Bone marrow (tissue), 2 donors: ENCODE results near the gene RASA2.
A peak's percentile ranks its signal among the peaks of the same experiment; 100 is the strongest.
"Not testable (repeated sequence)": the region's sequence is repeated elsewhere in the genome, so short reads cannot be mapped to it uniquely, and the experiment has no call there.

Experiments used
- DNase-seq, 2 donors: peaks; one replicate each; lab custom pipeline; 2025; lab: John Stamatoyannopoulos, UW

The RASA2 gene

DNA sequence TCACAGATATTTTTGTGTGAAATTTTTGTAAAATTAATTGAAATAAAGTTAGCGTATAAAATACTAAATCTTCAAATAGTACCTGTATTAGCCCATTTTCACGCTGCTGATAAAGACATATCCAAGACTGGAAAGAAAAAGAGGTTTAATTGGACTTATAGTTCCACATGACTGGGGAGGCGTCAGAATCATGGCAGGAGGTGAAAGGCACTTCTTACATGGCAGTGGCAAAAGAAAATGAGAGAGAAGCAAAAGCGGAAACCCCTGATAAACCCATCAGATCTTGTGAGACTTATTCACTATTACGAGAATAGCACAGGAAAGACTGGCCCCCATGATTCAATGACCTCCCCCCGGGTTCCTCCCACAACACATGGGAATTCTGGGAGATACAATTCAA is 49.2 kb downstream of the RASA2 start:
- not testable (repeated sequence) for DNase-seq

GRCh38 chr3:141537856-141538255 is 51.0 kb downstream of the RASA2 start:
- DNase-seq: no peak

DNA sequence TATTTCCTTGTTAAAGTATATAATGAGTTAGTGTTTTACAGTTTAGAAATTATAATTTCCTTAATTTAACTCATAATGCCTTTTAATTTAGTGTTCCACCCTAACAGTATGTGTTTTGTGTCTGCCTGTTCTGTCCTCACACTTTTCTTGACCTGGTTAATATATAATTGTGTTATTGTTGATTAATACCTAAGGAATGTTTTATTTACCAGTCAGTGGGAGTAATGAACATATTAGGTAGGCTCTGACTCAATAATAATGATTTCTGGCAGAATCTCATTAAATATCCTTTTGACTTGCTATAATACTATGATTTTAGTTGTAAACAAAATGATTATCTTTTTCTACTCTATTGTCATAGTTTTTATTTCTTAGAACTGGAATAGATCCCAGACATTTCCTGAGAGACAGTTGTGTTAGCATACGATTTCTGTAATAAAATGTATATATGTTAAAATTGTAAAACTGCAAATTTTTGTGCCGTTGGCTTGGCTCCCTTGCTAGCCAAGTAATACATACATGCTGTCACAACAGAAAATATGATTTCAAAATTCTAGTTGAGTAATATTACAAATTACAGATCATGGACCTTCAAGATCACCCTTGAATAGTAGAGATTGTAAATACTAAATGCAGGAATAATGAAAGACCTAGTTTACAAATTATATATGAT is 51.9 kb downstream of the RASA2 start:
- DNase-seq: no peak

DNA sequence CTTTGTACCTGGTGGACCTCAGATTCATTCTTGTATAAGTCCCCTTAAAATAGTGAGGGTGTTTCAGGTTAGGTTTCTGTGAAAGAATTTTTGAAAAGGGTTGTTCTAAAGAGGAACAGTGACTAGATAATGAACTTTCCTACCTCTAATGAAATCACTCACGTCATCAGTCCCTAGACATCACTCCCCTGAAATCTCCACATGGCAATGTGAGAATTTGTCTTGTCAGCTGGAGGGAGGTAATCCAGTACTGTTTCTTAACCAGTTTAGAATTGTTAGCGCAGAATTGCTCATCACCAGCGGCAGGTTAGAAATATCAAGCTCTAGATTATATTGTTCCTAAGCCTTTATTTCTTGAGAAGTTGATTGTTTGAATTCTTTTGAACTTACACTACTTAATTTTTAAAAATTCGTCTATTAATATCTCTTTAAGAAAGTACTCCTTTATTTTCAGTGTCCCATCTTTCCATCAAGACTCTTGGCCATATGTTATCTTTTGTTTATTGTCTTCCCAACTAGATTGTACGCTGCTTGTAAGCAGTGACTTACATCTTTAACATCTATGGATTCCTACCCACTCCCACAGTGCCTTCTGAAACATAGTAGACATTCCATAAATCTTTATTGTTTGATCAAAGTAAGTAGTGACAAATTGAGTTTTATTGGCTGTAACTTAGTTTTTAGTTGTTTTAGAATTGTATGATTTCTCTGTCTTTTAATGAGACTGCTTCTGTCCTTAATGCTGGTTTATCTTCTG is 52.8 kb downstream of the RASA2 start:
- DNase-seq: no peak

- DNase-seq: no peak
These were observed 53.7 kb downstream of the RASA2 start for GRCh38 chr3:141540531-141540930.

GRCh38 chr3:141542202-141542969 is 55.6 kb downstream of the RASA2 start:
- no peak for DNase-seq

DNA sequence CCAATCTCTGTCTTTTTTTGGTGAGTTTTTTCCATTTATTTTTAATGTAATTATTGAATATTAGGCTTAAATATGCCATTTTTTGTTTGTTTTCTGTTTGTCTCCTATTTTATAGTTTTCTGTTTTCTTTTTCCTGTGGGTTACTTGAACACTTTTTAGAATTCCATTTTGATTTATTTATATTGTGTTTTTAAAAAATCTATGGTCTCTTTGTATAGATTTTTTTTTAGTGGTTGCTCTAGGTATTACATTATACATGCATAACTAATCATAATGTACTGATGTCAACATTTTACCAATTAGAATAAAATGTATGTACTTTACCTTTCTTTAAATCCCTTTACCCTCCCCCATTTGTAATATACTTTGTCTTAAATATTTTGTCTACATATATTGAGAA is 56.2 kb downstream of the RASA2 start:
- DNase-seq: no peak

DNA sequence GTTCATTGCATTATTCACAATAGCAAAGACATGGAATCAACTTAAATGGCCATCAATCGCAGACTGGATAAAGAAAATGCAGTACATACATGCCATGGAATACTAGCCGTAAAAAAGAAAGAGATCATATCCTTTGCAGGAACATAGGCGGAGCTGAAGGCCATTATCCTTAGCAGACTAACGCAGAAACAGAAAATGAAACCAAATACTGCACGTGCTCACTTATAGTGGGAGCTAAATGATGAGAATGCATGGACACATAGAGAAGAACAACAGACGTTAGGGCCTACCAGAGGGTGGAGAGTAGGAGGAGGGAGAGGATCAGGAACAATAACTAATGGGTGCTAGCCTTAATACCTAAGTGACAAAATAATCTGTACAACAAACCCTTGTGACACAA is 57.9 kb downstream of the RASA2 start:
- DNase-seq: peak in 1 of 2 donors; percentile 61

DNA sequence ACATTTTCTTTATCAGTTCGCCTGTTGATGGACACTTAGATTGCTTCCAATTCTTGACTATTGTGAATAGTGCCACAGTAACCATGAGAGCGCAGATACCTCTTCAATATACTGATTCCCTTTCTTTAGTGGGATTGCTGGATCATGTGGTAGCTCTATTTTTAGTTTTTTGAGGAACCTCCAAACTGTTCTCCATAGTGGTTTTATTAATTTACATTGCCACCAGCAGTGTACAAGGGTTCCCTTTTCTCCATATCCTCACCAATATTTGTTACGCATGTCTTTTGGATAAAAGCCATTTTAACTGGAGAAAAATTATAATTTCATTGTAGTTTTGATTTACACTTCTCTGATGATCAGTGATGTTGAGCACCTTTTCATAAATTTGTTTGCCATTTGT is 59.3 kb downstream of the RASA2 start:
- no peak for DNase-seq

- no peak for DNase-seq
These were observed 59.8 kb downstream of the RASA2 start for GRCh38 chr3:141546586-141546985.

DNA sequence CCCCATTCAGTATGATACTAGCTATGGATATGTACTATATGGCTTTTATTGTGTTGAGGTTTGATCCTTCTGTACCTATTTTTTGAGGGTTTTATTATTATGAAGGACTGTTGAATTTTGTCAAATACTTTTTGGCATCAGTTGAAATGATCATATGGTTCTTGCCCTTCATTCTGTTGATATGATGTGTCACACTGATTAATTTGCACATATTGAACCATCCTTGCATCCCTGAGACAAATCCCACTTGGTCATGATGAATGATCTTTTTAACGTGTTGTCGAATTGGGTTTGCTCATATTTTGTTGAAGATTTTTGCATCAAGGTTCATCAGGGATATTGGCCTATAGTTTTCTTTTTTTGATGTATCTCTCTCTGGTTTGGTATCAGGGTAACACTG is 61.0 kb downstream of the RASA2 start:
- no peak for DNase-seq

DNA sequence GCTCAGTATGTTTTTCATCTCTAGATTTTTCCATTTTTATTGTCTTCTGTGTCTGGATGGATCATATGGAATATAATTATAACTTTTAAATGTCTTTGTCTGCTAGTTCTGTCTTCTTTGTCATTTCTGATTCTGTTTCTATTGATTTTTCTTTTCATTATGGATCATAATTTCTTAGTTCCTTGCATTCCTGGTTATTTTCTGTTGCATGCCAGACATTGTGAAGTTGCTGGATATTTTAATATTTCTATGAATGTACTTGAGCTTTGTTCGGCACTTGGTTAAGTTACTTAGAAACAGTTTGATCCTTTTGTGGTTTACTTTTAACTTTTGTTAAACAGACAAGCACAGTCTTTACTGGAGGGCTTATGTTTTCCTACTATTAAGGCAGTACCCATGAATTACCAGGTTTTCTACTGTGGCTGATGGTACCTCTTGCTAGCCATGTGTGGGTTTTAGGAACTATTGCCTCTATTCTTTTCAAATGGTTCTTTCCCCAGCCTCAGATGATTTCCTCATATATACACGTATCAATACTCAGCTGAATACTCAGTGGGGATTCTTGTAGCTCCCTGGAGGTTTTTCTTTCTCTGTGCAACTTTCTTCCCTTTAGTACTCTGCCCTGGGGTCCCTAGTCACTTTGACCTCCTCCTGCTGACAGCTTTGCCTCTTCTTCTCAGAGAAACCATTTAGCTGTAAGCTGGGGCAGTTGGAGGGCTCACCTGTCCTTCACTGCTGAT is 64.3 kb downstream of the RASA2 start:
- DNase-seq: no peak

GRCh38 chr3:141552440-141552991 is 65.7 kb downstream of the RASA2 start:
- no peak for DNase-seq

GRCh38 chr3:141553055-141553454 is 66.2 kb downstream of the RASA2 start:
- DNase-seq: peak in 1 of 2 donors; percentile 79

DNA sequence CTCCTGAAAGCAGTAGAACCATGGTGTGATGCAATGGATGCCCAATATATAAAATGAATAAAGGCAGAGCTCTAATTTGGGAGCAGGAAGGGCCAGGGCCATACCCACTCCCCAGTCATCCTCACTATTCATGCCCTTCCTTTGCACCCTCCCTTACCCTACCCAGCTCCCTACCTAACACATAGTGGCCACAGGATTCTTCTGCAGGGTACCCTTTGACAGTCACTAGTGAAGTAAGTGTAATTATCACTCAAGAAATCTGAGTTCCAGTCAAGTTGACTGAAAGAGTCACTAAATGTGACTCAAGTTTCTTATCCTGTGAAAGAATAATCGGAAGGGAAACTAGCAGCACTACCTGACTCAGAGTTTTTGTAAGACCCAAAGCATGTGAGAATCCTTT is 69.2 kb downstream of the RASA2 start:
- no peak for DNase-seq

GRCh38 chr3:141557961-141558706 is 71.3 kb downstream of the RASA2 start:
- peak in 1 of 2 donors; percentile 87 for DNase-seq

GRCh38 chr3:141561426-141562034 is 74.7 kb downstream of the RASA2 start:
- DNase-seq: peak in 1 of 2 donors; percentile 60

DNA sequence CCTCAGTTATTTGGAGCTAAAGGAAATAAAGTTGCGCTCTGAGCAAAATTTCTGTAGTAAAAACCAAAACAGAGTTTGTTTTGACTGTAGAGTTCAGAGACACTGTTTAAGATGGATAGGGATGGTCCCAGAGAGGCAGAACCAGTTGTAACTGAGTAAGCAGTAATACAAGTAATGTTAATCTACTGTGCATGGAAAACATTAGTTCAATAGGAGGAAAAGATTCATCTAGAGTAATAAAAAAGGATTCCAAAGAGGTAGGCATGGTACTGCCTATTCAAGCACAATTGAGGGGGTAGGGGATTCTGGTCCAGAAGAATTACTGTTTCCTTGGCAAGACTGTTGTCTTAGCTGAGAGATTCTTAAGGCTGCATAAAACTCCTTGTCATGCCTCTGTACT is 77.4 kb downstream of the RASA2 start:
- DNase-seq: no peak

DNA sequence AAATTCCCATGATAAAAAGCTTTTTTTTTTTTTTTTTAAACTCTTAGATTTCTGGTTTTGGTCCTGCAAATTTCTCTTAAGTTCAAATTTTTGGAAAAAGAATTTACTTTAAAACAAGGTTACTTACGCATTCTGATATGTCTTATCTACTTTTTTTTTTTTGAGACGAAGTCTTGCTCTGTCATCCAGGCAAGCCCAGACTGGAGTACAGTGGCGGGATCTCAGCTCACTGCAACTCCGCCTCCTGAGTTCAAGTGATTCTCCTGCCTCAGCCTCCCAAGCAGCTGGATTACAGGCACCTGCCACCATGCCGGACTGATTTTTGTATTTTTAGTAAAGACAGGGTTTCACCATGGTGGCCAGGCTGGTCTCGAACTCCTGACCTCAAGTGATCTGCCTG is 83.2 kb downstream of the RASA2 start:
- DNase-seq: no peak

DNA sequence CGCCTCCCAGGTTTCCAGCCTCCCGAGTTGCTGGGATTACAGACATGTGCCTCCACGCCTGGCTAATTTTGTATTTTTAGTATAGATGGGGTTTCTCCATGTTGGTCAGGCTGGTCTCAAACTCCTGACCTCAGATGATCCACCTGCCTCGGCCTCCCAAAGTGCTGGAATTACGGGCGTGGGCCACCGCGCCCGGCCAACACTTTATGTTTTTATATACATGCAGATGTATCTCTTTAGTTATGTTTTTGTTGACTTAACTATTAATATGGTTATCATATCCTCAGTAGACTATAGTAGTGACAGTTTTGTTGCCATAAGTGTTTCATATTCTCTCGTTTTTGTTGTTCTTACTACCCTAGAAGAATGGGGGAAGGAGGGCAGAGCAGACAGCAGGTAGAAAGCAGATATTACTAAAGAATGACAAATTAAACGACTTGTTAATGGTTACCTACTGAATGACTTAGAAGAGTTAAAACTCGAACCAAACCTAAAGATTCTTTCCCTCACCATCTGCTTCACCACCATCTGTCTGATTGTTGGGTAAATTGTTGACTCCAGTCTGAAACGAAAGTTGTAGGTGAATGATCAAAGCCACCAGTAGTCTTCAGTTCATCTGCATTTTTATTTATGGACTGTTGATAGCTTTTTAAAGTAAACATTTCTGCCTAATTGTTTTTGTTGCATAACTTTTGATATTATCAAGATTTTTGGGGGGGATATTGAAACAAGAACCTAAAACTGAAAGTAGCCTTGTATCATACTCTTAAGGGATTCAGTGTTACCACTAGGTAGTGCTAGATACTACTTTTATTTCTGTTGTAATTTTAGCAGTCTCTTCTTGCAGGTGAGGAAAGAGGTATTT is 89.3 kb downstream of the RASA2 start:
- DNase-seq: peak in 1 of 2 donors; percentile 42
